ENCODE results near the gene KSR1. TPM values are rescaled to one million over a fixed set of nuclear protein-coding genes. Genes with fewer than 3 reads are reported as not detected.

The KSR1 gene
- total and polyA plus RNA-seq, 9 of the 15 experiments (the other 6 are each of a cell fraction or from before 2014, with no cell fraction given), result 1.4 to 51.7 (median 18.4) TPM

GRCh38 chr17:27473748-27474609 is 17.7 kb downstream of the KSR1 start (continued):
- TF ChIP-seq RFX5 (IDR thresholded peaks at IDR 0.05; ENCODE audit: low read depth, low read length) (no peak), UBTF (IDR thresholded peaks at IDR 0.05; ENCODE audit: borderline replicate concordance in 1 of 2, low read depth in 2 of 2, low read length in 2 of 2) (0 out of 4 replicates have a peak, but pooled peaks of 1 of the 2 experiments have one; percentile 56), TRIM28 (IDR thresholded peaks at IDR 0.05) (peak; percentile 91), NFIC (IDR thresholded peaks at IDR 0.05) (peak; percentile 97), CREM (IDR thresholded peaks at IDR 0.05; ENCODE audit: low read depth) (peak; percentile 81), FOXA3 (CRISPR knock-in tag; conservative IDR thresholded peaks at IDR 0.05 in 1 of 2, IDR thresholded peaks at IDR 0.05 in 1 of 2) (peak; percentile 46 to 48; a peak in 2 of 4 replicates), BCLAF1 (IDR thresholded peaks at IDR 0.05; ENCODE audit: borderline replicate concordance in 1 of 2, control insufficient read depth in 1 of 2, low read depth in 2 of 2, low read length in 1 of 2) (peak in 1 of 2 experiments; percentile 54; a peak in 1 of 4 replicates), SMAD4 (CRISPR knock-in tag; conservative IDR thresholded peaks at IDR 0.05) (peak; percentile 98), SRSF7 (optimal IDR thresholded peaks at IDR 0.05; ENCODE audit: low read depth, low read length) (no peak), MAFK (IDR thresholded peaks at IDR 0.05; ENCODE audit: low read length) (no peak), TOE1 (IDR thresholded peaks at IDR 0.05; ENCODE audit: borderline replicate concordance) (peak; percentile 46), TOE1 (CRISPR knock-in tag; IDR thresholded peaks at IDR 0.05; ENCODE audit: borderline replicate concordance, low read depth) (no peak), FOS (IDR thresholded peaks at IDR 0.05; ENCODE audit: extremely low read depth, insufficient read length) (peak; percentile 15), MIER1 (IDR thresholded peaks at IDR 0.05; ENCODE audit: low read depth) (0 out of 2 replicates have a peak, but pooled peaks have one; percentile 26)
- TF ChIP-seq, protein P1, sequence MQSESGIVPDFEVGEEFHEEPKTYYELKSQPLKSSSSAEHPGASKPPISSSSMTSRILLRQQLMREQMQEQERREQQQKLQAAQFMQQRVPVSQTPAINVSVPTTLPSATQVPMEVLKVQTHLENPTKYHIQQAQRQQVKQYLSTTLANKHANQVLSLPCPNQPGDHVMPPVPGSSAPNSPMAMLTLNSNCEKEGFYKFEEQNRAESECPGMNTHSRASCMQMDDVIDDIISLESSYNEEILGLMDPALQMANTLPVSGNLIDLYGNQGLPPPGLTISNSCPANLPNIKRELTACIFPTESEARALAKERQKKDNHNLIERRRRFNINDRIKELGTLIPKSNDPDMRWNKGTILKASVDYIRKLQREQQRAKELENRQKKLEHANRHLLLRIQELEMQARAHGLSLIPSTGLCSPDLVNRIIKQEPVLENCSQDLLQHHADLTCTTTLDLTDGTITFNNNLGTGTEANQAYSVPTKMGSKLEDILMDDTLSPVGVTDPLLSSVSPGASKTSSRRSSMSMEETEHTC (IDR thresholded peaks at IDR 0.05), result 0 out of 2 replicates have a peak, but pooled peaks have one; percentile 16
- TF ChIP-seq, protein P2, sequence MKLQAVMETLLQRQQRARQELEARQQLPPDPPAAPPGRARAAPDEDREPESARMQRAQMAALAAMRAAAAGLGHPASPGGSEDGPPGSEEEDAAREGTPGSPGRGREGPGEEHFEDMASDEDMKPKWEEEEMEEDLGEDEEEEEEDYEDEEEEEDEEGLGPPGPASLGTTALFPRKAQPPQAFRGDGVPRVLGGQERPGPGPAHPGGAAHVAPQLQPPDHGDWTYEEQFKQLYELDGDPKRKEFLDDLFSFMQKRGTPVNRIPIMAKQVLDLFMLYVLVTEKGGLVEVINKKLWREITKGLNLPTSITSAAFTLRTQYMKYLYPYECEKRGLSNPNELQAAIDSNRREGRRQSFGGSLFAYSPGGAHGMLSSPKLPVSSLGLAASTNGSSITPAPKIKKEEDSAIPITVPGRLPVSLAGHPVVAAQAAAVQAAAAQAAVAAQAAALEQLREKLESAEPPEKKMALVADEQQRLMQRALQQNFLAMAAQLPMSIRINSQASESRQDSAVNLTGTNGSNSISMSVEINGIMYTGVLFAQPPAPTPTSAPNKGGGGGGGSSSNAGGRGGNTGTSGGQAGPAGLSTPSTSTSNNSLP (IDR thresholded peaks at IDR 0.05; ENCODE audit: borderline replicate concordance, low read depth, low read length), result no peak
